ENCODE results near the gene APOL3. TPM values are rescaled to one million over a fixed set of nuclear protein-coding genes. Genes with fewer than 3 reads are reported as not detected.

Gene APOL3
- total and polyA plus RNA-seq, 10 of the 15 experiments (the other 5 are each of a cell fraction or from before 2014, with no cell fraction given): 6.9 to 66.8 (median 48.5) TPM

GRCh38 chr22:36208914-36209313 lies 48.4 kb upstream of the APOL3 start (continued):
- TF ChIP-seq PRDM15 (CRISPR knock-in tag; IDR thresholded peaks at IDR 0.05): no peak

- Histone ChIP-seq H4K20me1 (ENCODE audit: control insufficient read depth, insufficient read depth) (no peaks in the 10 kb centered on the region), H3K9me3 (replicated peaks; ENCODE audit: control insufficient read depth, insufficient read depth, low read length) (peaks cover 2% of the 10 kb centered on the region; the same call in 1 of the 3 replicates), H3K27ac (ENCODE audit: control insufficient read depth, insufficient read depth) (no peak overlapping the region), H3K9ac (ENCODE audit: control insufficient read depth, insufficient read depth, low read length) (no peak overlapping the region), H3K4me3 (no peak overlapping the region), H2AFZ (ENCODE audit: control insufficient read depth, low read depth, low read length) (no peak overlapping the region), H3K4me2 (ENCODE audit: control insufficient read depth, insufficient read depth) (no peak overlapping the region), H3K79me2 (ENCODE audit: control insufficient read depth, insufficient read depth, low read length) (no peaks in the 10 kb centered on the region), H3K4me1 (ENCODE audit: control insufficient read depth, insufficient read depth, low read length) (peaks cover 4% of the 10 kb centered on the region), H3K27me3 (replicated peaks in 1 of 2; ENCODE audit: control insufficient read depth in 2 of 2, insufficient read depth in 2 of 2, low read length in 1 of 2) (no peaks in the 10 kb centered on the region), H3K36me3 (ENCODE audit: control insufficient read depth in 2 of 2, insufficient read depth in 2 of 2, low read length in 1 of 2) (no peaks in the 10 kb centered on the region)
- ChIA-PET POLR2A (interaction anchor here (0.8 to 1.0 kb wide), 2 partner anchors 43 to 44 kb away, joined by 3 read pairs; no protein-coding TSS in a partner anchor), SMC1A (ENCODE audit: uncharacterized antibody, unreplicated experiment) (interaction anchor here (0.7 to 1.4 kb wide), 4 partner anchors 9 to 50 kb away, joined by 3 read pairs; partner anchors contain the start of gene APOL2), CTCF (interaction anchor here (0.8 to 3.1 kb wide), 5 partner anchors 9 to 70 kb away, joined by 3 to 21 read pairs (median 4); partner anchors contain the start of gene APOL2), RAD21 (ENCODE audit: unreplicated experiment) (interaction anchor here (1.0 to 1.4 kb wide), 2 partner anchors 10 to 30 kb away, joined by 4 to 6 read pairs; partner anchors contain the start of gene APOL2)
- ATAC-seq (no peak), FAIRE-seq (no peak), DNase-seq (ENCODE audit: low read depth, low spot score) (no peak)
- 0% methylated on average over 1 of the region's 1 CpG for WGBS (ENCODE audit: insufficient coverage, insufficient replicate concordance, low lambda C conversion rate, missing lambda C conversion rate)
- intact Hi-C loops (cut with micrococcal nuclease; ENCODE audit: unreplicated experiment): no loop called here
- in situ Hi-C loops (cut with MboI): no loop called here
- no TSS peak for BruUV-seq (replicated peaks)
- TF ChIP-seq FOXK2 (IDR thresholded peaks at IDR 0.05): no peak
- TF ChIP-seq PAX5 (IDR thresholded peaks at IDR 0.05; ENCODE audit: borderline replicate concordance, low read depth, low read length): no peak
- no peak for TF ChIP-seq ZBED1 (IDR thresholded peaks at IDR 0.05; ENCODE audit: borderline replicate concordance)
- no peak for TF ChIP-seq IKZF2 (IDR thresholded peaks at IDR 0.05)
- TF ChIP-seq ATF7 (IDR thresholded peaks at IDR 0.05; ENCODE audit: low read depth): no peak
- TF ChIP-seq TCF12 (IDR thresholded peaks at IDR 0.05; ENCODE audit: low read depth, low read length): no peak
- no peak for TF ChIP-seq JUND (IDR thresholded peaks at IDR 0.05; ENCODE audit: low read depth, low read length)
- TF ChIP-seq NR2F1 (conservative IDR thresholded peaks at IDR 0.05): no peak
- no peak for TF ChIP-seq RCOR1 (conservative IDR thresholded peaks at IDR 0.05; ENCODE audit: low read depth, low read length)
- no peak for TF ChIP-seq NFYA (IDR thresholded peaks at IDR 0.05; ENCODE audit: borderline replicate concordance, low read depth, low read length)
- no peak for TF ChIP-seq PAX8 (IDR thresholded peaks at IDR 0.05)
- TF ChIP-seq ZNF274 (IDR thresholded peaks at IDR 0.05; ENCODE audit: insufficient read depth, insufficient read length): no peak
- TF ChIP-seq IRF4 (IDR thresholded peaks at IDR 0.05; ENCODE audit: low read depth, low read length): no peak
- no peak for TF ChIP-seq SMARCA5 (IDR thresholded peaks at IDR 0.05)
- no peak for TF ChIP-seq KAT2A (conservative IDR thresholded peaks at IDR 0.05; ENCODE audit: control insufficient read depth, low read depth, low read length)
- TF ChIP-seq ZBTB33 (IDR thresholded peaks at IDR 0.05): no peak
- TF ChIP-seq MLLT1 (IDR thresholded peaks at IDR 0.05): no peak
These were observed 47.7 kb upstream of the APOL3 start for GRCh38 chr22:36208162-36208765.
